GM12873 (cell line): ENCODE data around the gene SERPINA10.

Experiments
- CTCF ChIP-seq: IDR thresholded peaks from 2 replicates; pipeline ENCODE4 v1.5.1; 2012; ENCODE audit warnings: low read depth, mild to moderate bottlenecking, moderate library complexity, low read length, control low read depth; ENCODE audit not compliant: insufficient read depth; ENCODE audit errors: missing control alignments

Gene SERPINA10

DNA sequence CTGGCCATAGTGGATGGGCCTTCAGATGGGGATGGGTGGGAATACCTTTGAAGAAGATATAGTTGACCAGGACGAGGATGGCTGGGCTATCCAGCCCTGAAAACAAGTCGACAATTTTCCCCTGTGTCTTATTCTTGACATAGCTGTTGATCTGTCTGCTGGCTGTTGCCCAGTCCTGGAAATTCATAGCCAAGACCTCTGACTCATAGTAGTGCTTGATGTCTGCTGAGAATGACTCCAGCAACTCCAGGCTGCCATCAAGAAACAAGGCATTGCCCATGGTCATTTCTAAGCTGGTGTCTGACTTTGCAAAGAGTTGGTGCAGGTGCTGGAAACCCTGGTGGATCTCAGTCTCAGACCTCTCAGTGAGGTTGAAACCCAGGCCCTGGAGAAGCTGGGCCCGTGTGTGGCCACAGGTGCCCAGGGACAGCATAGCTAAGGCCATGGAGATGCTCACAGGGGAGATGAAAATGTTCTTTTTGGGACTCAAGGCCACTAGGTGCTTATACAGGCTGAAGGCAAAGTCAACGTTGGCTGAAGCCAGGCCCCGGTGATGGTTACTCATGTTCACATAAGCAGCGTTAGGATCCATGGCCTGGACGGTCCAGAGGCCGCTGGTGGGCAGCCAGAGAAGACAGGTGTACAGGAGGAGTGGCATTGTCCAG, 21.1 kb upstream of the SERPINA10 start:
- no peak for TF ChIP-seq CTCF

DNA sequence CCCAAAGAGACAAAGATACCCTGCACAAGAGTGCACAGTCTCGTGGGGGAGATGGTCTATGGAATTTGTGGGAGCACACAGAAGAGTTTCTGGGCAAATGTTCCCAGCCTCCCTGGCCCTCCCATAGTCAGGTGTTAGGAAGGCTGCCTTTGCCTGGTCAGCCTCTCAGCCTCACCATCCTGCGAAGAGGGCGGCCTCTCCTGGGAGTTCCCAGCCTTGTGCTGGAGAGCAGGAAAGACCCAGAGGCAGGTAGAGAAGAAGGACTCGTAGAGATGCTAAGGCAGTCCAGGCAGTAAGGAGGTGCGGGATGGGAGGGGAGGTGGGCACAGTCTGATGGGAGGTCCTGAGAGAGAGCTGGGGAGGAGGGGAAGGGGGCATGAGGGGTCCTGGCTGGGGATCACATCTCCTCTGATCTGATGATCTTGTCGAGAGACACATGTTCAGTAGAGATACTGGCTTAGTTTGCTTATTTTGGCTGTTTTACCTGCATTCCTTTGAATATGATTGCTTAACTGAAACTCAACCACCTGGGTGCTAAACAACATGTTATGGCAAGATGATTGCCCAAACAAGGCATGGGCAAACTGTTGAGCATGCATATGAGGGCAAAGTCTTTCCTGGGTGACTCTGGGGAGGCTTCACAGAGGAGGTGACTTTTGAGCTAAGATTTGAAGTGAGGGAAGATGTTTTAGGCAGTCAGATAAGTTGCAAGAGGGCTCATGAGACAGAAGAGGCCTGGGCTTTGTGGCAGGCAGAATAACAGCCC, 19.6 kb upstream of the SERPINA10 start:
- no peak for TF ChIP-seq CTCF

DNA sequence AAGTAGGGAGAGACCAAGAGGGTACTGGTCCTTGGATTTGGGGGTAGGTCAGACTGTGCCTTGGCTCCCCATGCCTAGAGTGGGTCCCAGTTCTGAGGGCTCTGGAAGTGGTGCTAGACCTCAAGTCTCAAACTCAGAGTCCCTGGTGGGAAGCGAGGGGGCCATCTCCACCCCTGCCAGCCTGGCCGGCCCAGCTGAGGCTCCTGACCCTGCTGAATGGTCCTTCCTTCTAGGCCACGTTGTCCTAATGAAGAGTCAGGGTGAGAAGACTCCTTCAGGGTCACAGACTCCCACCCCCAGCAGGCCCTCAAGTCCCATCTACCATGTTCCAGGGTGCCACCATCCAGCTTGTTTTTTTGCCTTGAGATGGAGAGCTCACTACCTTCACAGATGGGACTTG, 17.2 kb upstream of the SERPINA10 start:
- no peak for TF ChIP-seq CTCF

- TF ChIP-seq CTCF, result no peak
Observed at GRCh38 chr14:94309721-94310120, 16.7 kb upstream of the SERPINA10 start.

- peak; percentile 50 for TF ChIP-seq CTCF
Observed at GRCh38 chr14:94307410-94307992, 14.4 kb upstream of the SERPINA10 start.

DNA sequence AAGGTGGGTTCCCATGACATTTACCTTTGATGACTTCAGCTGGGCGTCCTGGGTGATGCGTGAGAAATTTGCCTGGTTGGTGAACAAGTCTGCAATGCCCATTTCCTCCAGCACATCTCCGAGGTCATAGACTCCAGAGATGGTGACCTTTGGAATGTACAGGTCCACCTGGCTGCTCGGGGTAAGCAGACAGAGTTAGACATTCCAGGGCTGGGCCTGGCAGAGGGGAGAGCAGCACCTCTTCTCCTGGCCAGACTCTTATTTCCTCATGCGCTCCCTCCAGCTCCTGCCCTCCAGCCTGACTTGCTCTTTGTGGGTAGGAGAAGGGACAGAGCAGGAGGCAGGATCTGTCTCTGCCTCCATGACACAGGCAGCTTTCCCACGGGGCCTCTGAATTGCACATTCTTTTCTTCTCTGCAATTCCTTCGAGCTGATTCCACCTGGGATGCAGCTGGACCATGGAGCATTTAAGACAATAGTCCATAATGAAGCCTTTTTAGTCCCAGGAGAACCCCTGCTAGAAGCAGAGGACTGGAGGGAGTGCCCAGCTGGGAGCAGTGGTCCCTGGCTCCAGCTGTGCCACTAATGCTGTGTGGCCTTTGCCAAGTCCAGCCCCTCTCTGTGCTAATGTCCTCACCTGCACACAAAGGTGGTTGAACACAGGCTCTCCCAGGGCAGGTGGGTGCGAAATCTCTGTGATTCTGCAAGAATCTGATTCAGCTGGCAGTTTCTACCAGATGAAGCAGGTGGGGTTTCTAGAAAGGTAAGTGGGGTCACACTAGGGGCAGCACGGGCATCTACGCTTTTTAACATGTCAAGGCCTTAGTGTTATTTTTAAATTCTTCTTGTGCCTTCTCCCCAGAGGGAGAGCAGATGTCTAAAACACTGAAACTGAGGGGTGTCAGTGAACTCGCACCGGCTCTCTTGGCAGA, 13.2 kb upstream of the SERPINA10 start:
- TF ChIP-seq CTCF, result no peak
